ENCODE results near the gene NME8.

Gene NME8

DNA sequence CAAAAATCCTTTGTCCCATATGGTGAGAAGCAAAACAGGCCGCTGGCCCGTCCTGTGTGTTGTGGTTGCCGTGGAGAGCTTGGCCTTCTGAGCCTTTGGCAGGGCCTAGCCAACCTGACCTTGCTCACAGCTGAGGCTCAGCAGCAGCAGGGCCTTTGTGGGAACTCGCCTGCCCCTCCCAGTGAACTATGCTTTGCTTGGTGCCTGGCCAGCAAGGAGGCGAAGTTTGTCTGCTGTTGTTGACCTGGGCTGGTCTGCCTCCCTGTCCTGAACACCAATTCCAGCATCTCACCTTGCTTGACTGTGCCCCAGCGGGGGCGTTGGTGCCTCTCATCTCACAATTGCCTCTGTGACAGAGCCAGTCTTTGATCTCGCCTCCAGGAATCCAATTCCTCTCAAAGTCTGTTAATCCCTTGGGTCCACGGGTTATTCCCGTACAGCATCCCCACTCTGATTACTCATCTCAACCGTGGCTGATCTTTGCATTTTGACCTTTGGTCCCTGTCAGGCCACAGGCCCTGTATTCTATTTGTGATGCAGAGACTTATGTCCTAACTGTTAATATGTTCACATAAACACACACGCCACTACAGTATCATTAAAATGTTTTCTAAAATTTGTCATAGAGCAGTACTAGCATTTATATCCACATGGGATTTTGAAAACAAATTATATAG is 94.7 kb downstream of the NME8 start:
- H3K27ac ChIP-seq, result no peak overlapping the region
- TF ChIP-seq, protein P1, sequence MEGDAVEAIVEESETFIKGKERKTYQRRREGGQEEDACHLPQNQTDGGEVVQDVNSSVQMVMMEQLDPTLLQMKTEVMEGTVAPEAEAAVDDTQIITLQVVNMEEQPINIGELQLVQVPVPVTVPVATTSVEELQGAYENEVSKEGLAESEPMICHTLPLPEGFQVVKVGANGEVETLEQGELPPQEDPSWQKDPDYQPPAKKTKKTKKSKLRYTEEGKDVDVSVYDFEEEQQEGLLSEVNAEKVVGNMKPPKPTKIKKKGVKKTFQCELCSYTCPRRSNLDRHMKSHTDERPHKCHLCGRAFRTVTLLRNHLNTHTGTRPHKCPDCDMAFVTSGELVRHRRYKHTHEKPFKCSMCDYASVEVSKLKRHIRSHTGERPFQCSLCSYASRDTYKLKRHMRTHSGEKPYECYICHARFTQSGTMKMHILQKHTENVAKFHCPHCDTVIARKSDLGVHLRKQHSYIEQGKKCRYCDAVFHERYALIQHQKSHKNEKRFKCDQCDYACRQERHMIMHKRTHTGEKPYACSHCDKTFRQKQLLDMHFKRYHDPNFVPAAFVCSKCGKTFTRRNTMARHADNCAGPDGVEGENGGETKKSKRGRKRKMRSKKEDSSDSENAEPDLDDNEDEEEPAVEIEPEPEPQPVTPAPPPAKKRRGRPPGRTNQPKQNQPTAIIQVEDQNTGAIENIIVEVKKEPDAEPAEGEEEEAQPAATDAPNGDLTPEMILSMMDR (conservative IDR thresholded peaks at IDR 0.05), result no peak
- TF ChIP-seq ZFX (IDR thresholded peaks at IDR 0.05), result no peak

DNA sequence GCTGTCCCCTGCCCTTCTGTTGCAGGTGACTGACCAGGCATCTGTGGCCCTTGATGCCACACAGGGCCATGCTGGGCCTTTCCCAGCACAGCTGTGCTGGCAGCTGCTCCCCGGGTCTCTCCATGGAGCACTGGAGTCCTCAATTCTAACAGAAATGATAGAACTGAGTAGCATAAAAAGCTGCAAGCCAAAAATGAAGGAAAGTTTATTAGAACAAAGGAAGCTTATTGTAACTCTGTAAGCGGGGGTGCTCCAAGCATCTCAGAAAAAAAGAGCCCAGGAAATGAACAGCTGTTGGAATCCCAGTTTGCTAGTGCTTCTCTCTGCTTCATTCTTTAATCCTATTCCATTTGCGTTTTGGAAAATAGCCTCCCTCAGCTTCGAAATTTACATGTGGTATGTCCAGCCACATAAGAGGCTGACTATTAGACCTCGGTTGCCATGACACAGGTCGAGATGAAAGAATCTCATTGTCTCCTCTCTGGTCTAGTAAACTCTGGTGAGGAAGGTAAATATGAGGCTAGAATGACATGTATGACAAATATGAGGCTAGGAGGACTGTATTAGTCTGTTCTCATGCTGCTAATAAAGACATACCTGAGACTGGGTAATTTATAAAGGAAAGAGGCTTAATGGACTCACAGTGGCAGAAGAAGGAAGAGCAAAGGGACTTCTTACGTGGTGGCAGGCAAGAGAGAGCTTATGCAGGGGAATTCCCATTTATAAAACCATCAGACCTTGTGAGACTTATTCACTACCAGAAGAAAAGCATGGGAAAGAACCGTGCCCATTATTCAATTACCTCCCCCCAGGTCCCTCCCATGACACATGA is 95.7 kb downstream of the NME8 start:
- H3K27ac ChIP-seq, result no peak overlapping the region
- no peak for TF ChIP-seq ZFX (IDR thresholded peaks at IDR 0.05)
- TF ChIP-seq, protein P1 (conservative IDR thresholded peaks at IDR 0.05), result no peak

DNA sequence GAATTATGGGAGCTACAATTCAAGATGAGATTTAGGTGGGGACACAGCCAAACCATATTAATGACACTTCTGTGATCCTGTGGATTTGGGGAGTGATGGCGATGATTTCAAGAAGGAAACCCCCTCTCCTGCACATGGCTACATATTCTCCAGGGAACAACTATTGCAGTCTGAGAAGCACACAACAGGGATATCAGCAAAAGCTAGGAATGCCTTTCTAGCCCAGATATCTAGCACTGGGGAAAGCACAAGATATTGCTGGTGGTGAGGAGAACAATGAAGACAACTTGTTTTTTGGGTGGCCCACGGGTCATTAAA is 96.3 kb downstream of the NME8 start:
- no peak overlapping the region for H3K27ac ChIP-seq
- no peak for TF ChIP-seq ZFX (IDR thresholded peaks at IDR 0.05)
- TF ChIP-seq, protein P1 (conservative IDR thresholded peaks at IDR 0.05), result no peak

DNA sequence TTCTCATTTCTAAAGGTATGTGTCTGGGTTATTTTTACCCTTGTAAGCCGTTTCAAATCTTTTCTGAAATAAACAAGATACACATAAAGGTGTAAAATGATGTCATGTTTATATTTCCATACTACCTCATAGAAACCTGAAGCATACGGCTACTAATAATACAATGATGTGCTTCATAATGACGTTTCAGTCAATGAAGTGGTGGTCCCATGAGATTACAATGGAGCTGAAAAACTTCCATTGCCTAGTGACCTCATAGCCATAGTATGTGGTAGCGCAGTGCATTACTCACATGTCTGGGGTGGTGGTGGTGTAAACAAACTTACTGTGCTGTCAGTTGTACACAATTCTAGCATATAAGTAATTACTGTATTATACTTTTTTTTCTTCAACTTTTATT is 96.9 kb downstream of the NME8 start:
- no peak for TF ChIP-seq ZFX (IDR thresholded peaks at IDR 0.05)
- TF ChIP-seq, protein P1 (conservative IDR thresholded peaks at IDR 0.05), result no peak
- H3K27ac ChIP-seq, result no peak overlapping the region

DNA sequence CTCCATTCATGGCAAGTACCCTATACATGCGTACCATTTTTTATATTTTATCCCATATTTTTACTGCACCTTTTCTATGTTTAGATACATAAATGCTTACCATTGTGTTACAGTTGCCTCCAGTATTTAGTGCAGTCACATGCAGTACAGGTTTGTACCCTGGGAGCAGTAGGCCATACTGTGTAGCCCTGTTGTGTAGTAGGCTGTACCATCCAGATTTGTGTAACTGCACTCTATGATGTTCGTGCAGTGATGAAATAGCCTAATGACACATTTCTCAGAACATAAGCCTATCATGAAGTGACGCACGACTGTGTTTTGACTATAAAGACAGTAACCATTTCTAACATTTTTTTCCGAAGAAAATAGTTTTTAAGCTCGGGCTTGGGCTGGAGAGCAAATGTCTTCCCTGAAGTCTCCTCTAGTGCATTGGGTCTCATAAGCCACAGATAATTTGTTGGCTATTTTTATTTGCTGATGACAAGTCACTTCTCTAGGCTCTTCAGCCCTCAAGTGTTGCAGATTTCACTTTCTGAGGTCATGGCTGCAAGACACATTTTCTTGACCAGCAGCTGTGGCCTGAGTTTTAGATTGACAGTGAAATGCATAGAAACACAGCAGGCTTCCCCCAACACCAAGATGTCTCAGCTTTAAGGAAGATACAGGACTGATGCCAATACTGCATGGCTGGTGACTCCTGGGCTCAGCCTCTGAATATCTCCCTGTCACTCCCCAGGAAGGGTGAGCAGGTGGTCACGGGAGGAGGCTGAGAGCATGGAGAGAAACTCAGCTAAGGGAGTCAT is 98.9 kb downstream of the NME8 start:
- no peak for TF ChIP-seq ZFX (IDR thresholded peaks at IDR 0.05)
- TF ChIP-seq, protein P1 (conservative IDR thresholded peaks at IDR 0.05), result no peak
- no peak overlapping the region for H3K27ac ChIP-seq

DNA sequence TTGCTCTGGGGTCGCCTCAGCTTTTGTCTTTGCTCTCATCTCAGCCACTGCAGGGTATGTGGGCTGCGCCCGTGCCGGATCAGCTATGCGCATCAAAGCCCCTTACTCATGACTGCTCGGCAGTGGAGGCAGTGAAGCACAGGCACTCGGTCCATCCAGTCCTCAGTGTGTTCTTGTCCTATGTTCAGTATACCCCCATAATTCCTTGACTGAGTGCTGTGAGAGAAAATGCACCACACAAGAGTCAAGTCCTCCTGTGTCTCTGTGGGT is 99.5 kb downstream of the NME8 start:
- TF ChIP-seq, protein P1 (conservative IDR thresholded peaks at IDR 0.05), result no peak
- TF ChIP-seq ZFX (IDR thresholded peaks at IDR 0.05), result no peak
- H3K27ac ChIP-seq, result no peak overlapping the region
